NCI-H524 (cell line): ENCODE results near the gene TSPAN18.

Experiments used
- DNase-seq, 2 experiments: peaks; one replicate each; lab custom pipeline; 2025; lab: John Stamatoyannopoulos, UW

The TSPAN18 gene

GRCh38 chr11:44957776-44958564 is 231.2 kb downstream of the TSPAN18 start:
- DNase-seq = peak; percentile 81 to 92

- DNase-seq = no peak
Measured at GRCh38 chr11:44959064-44959463, 232.3 kb downstream of the TSPAN18 start.

GRCh38 chr11:44960200-44960845 is 233.6 kb downstream of the TSPAN18 start:
- peak; percentile 29 to 62 for DNase-seq

- DNase-seq = peak in 1 of 2 experiments; percentile 34
Measured at GRCh38 chr11:44962464-44962863, 235.7 kb downstream of the TSPAN18 start.

- DNase-seq = peak; percentile 97
Measured at GRCh38 chr11:44963136-44963535, 236.4 kb downstream of the TSPAN18 start.

- DNase-seq = no peak
Measured at GRCh38 chr11:44963948-44964347, 237.2 kb downstream of the TSPAN18 start.

- peak; percentile 89 to 96 for DNase-seq
Measured at GRCh38 chr11:44964526-44965209, 237.9 kb downstream of the TSPAN18 start.

- DNase-seq = peak in 1 of 2 experiments; percentile 49
Measured at GRCh38 chr11:44966694-44967093, 239.9 kb downstream of the TSPAN18 start.

GRCh38 chr11:44967930-44968496 is 241.3 kb downstream of the TSPAN18 start:
- DNase-seq = no peak

- peak in 1 of 2 experiments; percentile 20 for DNase-seq
Measured at GRCh38 chr11:44968510-44968909, 241.7 kb downstream of the TSPAN18 start.

- no peak for DNase-seq
Measured at GRCh38 chr11:44969651-44970252, 243.0 kb downstream of the TSPAN18 start.

GRCh38 chr11:44970293-44970692 is 243.5 kb downstream of the TSPAN18 start:
- no peak for DNase-seq

GRCh38 chr11:44971185-44971584 is 244.4 kb downstream of the TSPAN18 start:
- no peak for DNase-seq

- DNase-seq = no peak
Measured at GRCh38 chr11:44972746-44973435, 246.1 kb downstream of the TSPAN18 start.

- no peak for DNase-seq
Measured at GRCh38 chr11:44973632-44974401, 247.1 kb downstream of the TSPAN18 start.

GRCh38 chr11:44974402-44975000 is 247.7 kb downstream of the TSPAN18 start:
- DNase-seq = no peak

GRCh38 chr11:44976576-44976975 is 249.8 kb downstream of the TSPAN18 start:
- DNase-seq = no peak

- DNase-seq = peak in 1 of 2 experiments; percentile 46
Measured at GRCh38 chr11:44977493-44977984, 250.8 kb downstream of the TSPAN18 start.

- no peak for DNase-seq
Measured at GRCh38 chr11:44978274-44978960, 251.7 kb downstream of the TSPAN18 start.
